Measurements from ENCODE around the gene RC3H1. TPM values are rescaled to one million over a fixed set of nuclear protein-coding genes. Genes with fewer than 3 reads are reported as not detected.
"Not testable (repeated sequence)": the region's sequence is repeated elsewhere in the genome, so short reads cannot be mapped to it uniquely, and the experiment has no call there.

The RC3H1 gene
- total RNA-seq, 1 donor from 2014 or later, result 31.4 TPM

DNA sequence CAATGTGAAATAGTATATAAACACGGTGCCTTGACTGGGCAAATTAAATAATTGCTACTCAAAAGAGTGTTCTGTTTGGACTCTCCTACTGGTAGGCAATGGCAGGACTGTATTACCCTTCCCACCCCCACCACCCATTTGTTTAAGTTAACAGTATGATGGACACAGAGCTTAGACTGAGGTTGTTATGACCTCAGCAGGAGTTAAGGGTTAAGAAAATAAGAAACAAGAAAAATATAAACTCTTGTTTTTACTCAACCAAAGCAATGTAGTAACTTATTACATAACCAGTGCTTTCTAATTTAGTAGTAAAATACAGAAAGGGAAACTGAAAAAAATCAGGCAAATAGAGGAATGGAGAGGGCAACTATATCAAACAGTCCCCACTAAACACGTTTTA is 85.1 kb downstream of the RC3H1 start:
- DNase-seq, result no peak

DNA sequence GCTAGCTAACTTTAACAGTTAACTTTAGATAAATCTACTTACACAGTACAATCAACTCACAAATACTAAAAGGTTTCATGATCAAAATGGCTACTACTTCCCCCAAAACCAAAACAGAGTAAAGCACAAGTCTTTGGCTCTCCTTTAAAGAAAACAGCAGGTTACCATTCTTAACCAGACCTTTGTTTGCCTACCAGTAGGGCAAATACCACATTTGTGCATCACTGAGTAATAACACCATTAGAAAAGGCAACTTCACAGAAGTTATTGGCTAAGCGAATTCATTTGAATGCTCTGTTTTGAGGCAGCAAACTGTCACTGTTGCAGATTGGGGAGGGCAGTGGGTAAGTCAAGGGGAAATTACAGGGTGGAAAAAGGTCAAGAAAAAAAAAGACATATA is 87.7 kb downstream of the RC3H1 start:
- DNase-seq, result no peak

DNA sequence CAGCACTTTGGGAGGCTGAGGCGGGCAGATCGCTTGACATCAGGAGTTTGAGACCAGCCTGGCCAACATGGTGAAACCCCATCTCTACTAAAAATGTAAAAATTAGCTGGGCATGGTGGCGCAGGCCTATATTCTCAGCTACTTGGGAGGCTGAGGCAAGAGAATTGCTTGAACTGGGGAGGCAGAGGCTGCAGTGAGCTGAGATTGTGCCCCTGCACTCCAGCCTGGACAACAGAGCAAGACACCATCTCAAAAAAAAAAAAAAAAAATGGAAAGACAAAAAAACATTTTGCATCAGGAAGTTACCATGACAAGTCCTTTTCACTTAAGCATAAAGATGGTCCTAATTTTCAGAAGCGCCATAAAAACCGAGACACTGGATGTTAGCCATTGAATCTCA is 91.6 kb downstream of the RC3H1 start:
- not testable (repeated sequence) for DNase-seq

GRCh38 chr1:173925306-173926242 is 96.6 kb downstream of the RC3H1 start:
- no peak for DNase-seq

- DNase-seq, result no peak
These were observed 101.3 kb downstream of the RC3H1 start for GRCh38 chr1:173920861-173921260.

DNA sequence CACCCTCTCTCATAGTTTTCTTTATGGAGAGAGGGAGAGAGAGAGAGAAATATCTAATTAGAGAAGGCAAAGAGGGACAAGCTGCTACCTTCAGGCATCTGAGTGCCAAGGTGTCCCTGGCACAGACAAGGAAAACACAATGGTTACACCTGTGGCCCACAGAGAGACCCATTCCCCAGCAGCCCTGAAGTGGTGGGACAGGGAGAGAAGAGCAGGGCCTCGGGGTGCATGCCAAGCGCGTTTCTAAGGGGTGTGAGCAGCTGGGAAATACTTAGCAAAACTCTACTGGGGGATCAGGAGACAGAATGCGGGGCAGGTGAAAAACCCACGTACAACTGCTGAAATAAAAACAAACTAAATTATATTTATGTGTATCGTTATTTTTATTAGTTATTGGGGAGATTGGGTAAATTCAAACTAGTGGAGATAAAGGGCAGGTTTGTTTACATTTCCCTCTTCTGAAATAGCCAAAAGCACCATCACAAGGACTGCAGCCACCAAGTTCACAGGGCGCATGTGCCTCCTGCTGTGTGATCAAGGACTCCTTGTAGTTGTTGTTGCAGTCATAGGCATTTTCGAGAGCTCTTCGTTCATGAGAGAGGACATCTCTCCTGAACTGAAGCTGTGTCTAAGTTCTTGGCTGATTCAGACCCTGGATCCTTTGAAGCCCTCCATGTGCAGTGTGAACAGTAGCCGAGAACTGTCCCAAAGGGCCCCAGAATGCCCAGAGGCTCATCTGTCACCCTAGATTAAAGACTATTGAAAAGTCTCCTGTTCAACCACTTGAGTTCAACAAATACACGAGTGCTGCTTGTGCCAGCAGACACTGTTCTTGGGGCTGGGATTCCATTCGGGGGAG is 104.3 kb downstream of the RC3H1 start:
- DNase-seq, result no peak

GRCh38 chr1:173917149-173917548 is 105.0 kb downstream of the RC3H1 start, which contains the start of gene SERPINC1:
SERPINC1 (minus strand) TSS chr1:173917327; CDS start chr1:173917259, 68 bp downstream.
- DNase-seq, result no peak

GRCh38 chr1:173916667-173917066 is 105.5 kb downstream of the RC3H1 start:
- DNase-seq, result no peak

DNA sequence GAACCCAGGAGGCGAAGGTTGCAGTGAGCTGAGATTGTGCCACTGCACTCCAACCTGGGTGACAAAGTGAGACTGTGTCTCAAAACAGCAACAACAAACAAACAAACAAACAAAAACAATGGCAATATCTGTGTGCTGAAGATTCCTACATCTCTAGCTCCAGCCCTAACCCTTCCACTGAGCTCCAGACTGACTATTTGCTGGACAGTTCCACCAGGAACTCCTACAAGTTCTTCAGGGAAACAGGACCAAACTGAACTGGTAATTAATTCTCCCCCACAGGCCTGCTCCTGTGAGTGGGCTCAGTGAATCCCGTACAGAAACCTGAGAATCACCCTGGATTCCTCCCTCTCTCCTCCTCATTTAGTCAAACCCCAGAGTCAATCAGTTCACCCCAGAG is 106.6 kb downstream of the RC3H1 start:
- no peak for DNase-seq

DNA sequence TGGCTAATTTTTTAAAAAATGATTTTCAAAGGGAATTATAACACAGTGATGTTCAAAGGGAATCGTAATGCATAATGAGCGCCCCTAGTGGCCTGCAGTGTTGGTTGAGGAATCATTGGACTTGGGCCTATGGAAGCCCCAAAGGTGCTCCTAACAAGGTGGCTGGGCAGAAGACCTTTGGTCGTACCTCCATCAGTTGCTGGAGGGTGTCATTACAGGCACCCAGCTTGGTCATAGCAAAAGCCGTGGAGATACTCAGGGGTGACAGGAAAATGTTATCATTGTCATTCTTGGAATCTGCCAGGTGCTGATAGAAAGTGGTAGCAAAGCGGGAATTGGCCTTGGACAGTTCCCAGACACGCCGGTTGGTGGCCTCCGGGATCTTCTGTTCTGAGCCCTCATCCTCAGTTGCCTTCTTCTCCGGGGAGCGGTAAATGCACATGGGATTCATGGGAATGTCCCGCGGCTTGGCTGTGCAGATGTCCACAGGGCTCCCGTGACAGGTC is 107.7 kb downstream of the RC3H1 start:
- no peak for DNase-seq

GRCh38 chr1:173913111-173913510 is 109.0 kb downstream of the RC3H1 start:
- no peak for DNase-seq

DNA sequence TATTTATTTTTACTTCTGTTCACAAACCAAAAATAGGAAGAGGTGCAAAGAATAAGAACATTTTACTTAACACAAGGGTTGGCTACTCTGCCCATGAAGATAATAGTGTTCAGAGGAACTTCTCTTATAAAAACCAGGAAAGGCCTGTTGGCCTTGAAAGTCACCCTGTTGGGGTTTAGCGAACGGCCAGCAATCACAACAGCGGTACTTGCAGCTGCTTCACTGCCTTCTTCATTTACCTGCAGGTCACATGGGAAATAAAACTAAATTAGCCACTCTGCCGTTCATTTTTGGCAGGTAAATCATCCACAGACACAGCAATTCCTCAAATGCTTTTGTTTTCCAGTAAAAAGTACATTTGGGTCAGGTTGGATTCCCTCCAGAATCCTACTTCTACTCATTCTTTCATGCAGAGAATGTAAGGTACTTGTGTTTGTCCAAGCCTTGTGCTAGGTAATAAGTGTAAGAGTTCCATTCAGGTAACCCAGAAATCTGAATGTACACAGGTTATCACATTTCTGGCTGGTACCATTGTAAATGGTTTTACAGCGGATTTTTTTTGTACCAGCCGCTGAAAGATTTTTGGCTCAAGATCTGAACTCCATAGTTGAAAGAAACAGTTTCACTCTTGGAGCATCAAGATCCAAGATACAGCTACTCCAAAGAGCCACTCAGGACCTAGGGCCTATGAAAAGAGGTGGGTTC is 118.2 kb downstream of the RC3H1 start:
- DNase-seq, result no peak

DNA sequence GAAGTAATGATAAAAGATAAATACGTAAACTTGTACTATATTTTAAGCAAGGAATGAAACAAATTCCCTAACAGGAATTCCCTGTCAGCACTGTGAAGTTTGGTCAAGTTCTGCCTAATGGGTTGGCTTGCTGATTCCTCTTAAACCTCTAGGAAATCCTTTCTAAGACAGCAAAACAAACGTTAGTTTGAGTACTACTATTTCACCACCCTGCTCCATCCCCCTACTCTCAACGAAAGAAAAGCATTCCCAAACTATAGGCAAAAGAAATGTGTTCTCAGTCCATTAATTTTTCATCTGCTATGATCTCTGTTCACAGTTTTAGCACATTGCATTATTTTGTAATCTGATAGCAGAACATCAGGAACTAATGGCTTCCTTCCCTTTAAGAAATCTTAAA is 121.2 kb downstream of the RC3H1 start:
- no peak for DNase-seq

- DNase-seq, result no peak
These were observed 121.7 kb downstream of the RC3H1 start for GRCh38 chr1:173900427-173900826.

- DNase-seq, result no peak
These were observed 128.0 kb downstream of the RC3H1 start for GRCh38 chr1:173894189-173894588.

DNA sequence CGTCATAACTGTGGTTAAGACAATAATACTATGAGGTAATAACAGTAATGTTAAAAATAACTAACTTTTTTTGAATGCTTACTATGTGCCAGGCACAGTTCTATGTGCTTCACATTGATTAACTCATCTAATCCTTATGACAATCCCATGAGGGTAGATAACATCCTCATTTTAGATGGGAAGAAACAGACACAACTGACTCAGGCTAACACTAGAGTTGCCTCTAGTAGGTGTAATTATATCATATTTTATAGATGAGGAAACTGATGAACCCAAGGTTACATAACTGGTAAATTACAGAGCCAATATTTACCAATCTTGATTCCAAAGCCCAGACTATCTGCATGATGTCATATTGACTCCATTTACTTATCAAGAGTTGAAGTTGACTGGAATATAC is 128.5 kb downstream of the RC3H1 start:
- no peak for DNase-seq

- DNase-seq, result no peak
These were observed 132.3 kb downstream of the RC3H1 start for GRCh38 chr1:173889885-173890284.

DNA sequence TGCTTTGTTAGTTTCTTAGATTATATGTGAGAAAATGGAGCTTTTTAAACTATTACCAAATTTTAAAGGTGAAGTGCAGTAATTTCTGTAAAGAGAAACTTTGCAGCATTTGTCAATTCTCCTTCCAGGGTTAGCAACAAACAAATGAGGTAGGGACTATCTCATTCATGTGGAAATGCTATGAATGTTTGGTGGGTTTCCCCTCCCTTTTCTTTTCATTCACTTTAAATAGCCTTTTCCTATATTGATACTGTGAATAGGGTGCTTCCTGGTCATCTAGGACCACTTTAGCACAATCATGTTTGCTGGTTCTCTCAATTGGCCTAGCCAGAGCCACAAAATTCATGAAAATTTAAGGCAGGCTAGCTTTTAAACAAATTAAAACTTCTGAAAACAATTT is 133.4 kb downstream of the RC3H1 start:
- no peak for DNase-seq

GRCh38 chr1:173887627-173888026 is 134.5 kb downstream of the RC3H1 start:
- DNase-seq, result no peak

GRCh38 chr1:173886746-173887611 is 135.2 kb downstream of the RC3H1 start:
- DNase-seq, result no peak

- no peak for DNase-seq
These were observed 137.5 kb downstream of the RC3H1 start for GRCh38 chr1:173884701-173885100.
